Heart right ventricle (tissue), 16 donors: Measurements from ENCODE around the gene CLEC16A. TPM values are rescaled to one million over a fixed set of nuclear protein-coding genes. Genes with fewer than 3 reads are reported as not detected.

ENCODE experiments used
- ATAC-seq, 8 donors: fragments of 200-7000 bp; cut with Tn5 transposase; one replicate each; pipeline ENCODE4 v1.9.1; 2020; ENCODE audit warnings: mild to moderate bottlenecking in 8 of 8, moderate library complexity in 8 of 8, moderate number of reproducible peaks in 1 of 8
- DNase-seq, 2 donors: peaks; one replicate each; pipeline ENCODE4 v3.0.0-alpha.2; 2020
- H3K27ac ChIP-seq, 10 donors: fragments of 200-600 bp; sonication (generic) in 2 of 10; one replicate each; pipeline versions ENCODE4 v1.5.0 to v1.8.0; 2020 to 2022; ENCODE audit warnings: mild to moderate bottlenecking in 3 of 10
- H3K27me3 ChIP-seq, 7 donors: fragments of 200-600 bp; one replicate each; pipeline ENCODE4 v1.8.0; 2021 to 2022; ENCODE audit warnings: mild to moderate bottlenecking in 2 of 7
- H3K36me3 ChIP-seq, 9 donors: fragments of 200-600 bp; sonication (generic) in 1 of 9; one replicate each; pipeline versions ENCODE4 v1.5.0 to v1.8.0; 2020 to 2022; ENCODE audit warnings: mild to moderate bottlenecking in 2 of 9
- H3K4me1 ChIP-seq, 9 donors: fragments of 200-600 bp; sonication (generic) in 1 of 9; one replicate each; pipeline versions ENCODE4 v1.5.0 to v1.8.0; 2020 to 2022; ENCODE audit warnings: mild to moderate bottlenecking in 4 of 9
- H3K4me3 ChIP-seq, 10 donors: fragments of 200-600 bp; sonication (generic) in 2 of 10; one replicate each; pipeline versions ENCODE4 v1.5.0 to v1.8.0; 2020 to 2022; ENCODE audit warnings: mild to moderate bottlenecking in 7 of 10, moderate library complexity in 2 of 10
- H3K9me3 ChIP-seq, 11 donors: fragments of 200-600 bp in 10 of 11; sonication (generic) in 2 of 11; one replicate each; pipeline versions ENCODE4 v1.5.0 to v1.8.0; 2013 to 2022; ENCODE audit warnings: mild to moderate bottlenecking in 2 of 11, control low read depth in 1 of 11, moderate library complexity in 1 of 11
- CTCF ChIP-seq, 9 donors: fragments of 200-600 bp; sonication (generic) in 2 of 9; IDR thresholded peaks; one replicate each; pipeline versions ENCODE4 v1.5.0 to v1.8.0; 2021 to 2022; ENCODE audit warnings: antibody characterized with exemption in 9 of 9, mild to moderate bottlenecking in 5 of 9, moderate library complexity in 1 of 9
- WGBS, 2 donors: extraction: QIAGEN DNeasy Blood & Tissue Kit; methylation state at CpG; one replicate each; pipeline ENCODE4 v1.1.7; 2013; ENCODE audit warnings: inconsistent platforms in 1 of 2; 5-methylcytosine and 5-hydroxymethylcytosine counted together
- intact Hi-C, 10 donors: fragments of 100-400 bp; cut with DNase I; formaldehyde crosslinking; loops; one replicate each; pipeline versions ENCODE4 v1.11.1 to v1.14.2; 2022
- polyA plus RNA-seq, 2 donors: library from polyadenylated mRNA; stranded (reverse); fragments of 200-250 nt; gene quantifications; one replicate each; pipeline ENCODE4 v1.2.3, GENCODE V29; 2013
- total RNA-seq, 10 donors: library from RNA; stranded (reverse); fragmentation: NEBNext Ultra II Directional in 3 of 10; extraction: Animal tissue kit (Norgen Biotek cat#: 25700) in 3 of 10; gene quantifications; one replicate each; pipeline versions ENCODE4 v1.2.1 to v1.2.4, GENCODE V29; 2021 to 2023
- donor health status: Arrhythmogenic right ventricular cardiomyopathy.
- donor health status: ischemic (EF 13 %, LVEDD 7.1; RV severe dilation, severe dysfunction).
- donor health status: healthy with polysubstance abuse.
- donor health status: DM: no; HTN: yes; CAD: no.
- donor health status: DM: no; HTN: no; CAD: no.
- donor health status: ischemic (EF 25% LVEDD 6.9; RV normal size, moderate dysfunction).
- donor health status: ischemic (EF 25% LVEDD 5.7; RV mildly dilated, moderate dysfunction).
- donor health status: healthy.
- donor health status: DM: yes; HTN: yes; CAD: no.
- donor health status: Ischemic cardiomyopathy.
- donor health status: ischemic (EF 35%, LVEDD 5.7; RV mildly dilated, moderate dysfunction).
- donor health status: nonischemic (EF 11% LVEDD 7.7; RV severe dilation, severe dysfunction).
- donor health status: DM: yes; HTN: yes; CAD: no.
- donor health status: PGD.
- donor health status: ischemic (EF 29% LVEDD 5.4; RV normal size, mild dysfunction).
- donor health status: nonischemic (EF 23%, LVEDD 6.1; RV moderate dilation, normal function).

Gene CLEC16A
- total and polyA plus RNA-seq, 12 donors = 12.1 to 30.8 (median 23.0) TPM

GRCh38 chr16:11016524-11016988, 72.2 kb downstream of the CLEC16A start:
- H3K4me1 ChIP-seq = peaks cover 0 to 18% (median 10%) of the 10 kb centered on the region in 9 donors
- no peaks in the 10 kb centered on the region for H3K9me3 ChIP-seq
- WGBS, 2 donors = 97 to 98% methylated on average over 3 of the region's 3 CpGs
- ATAC-seq (peak in 1 of 8 donors; percentile 10), DNase-seq (no peak)
- no peaks in the 10 kb centered on the region for H3K27me3 ChIP-seq
- intact Hi-C loops = loop anchor here in 1 of 10 donors (2.0 kb wide), 1 partner anchor 14 kb away; no protein-coding TSS in a partner anchor
- H3K36me3 ChIP-seq = peaks cover 0 to 33% (median 0%) of the 10 kb centered on the region in 9 donors
- H3K4me3 ChIP-seq = no peak overlapping the region
- TF ChIP-seq CTCF (IDR thresholded peaks at IDR 0.05) = no peak
- no peak overlapping the region for H3K27ac ChIP-seq

GRCh38 chr16:11016993-11017392, 72.6 kb downstream of the CLEC16A start:
- H3K9me3 ChIP-seq = no peaks in the 10 kb centered on the region
- ATAC-seq = peak in 4 of 8 donors; percentile 48 to 77 (median 62)

GRCh38 chr16:11017499-11017898, 73.1 kb downstream of the CLEC16A start:
- DNase-seq = no peak
- ATAC-seq = no peak
- intact Hi-C loops = loop anchor here in 1 of 10 donors (2.0 kb wide), 1 partner anchor 13 kb away; no protein-coding TSS in a partner anchor
- no peak for TF ChIP-seq CTCF (IDR thresholded peaks at IDR 0.05)
- peaks cover 0 to 35% (median 0%) of the 10 kb centered on the region in 9 donors for H3K36me3 ChIP-seq
- H3K4me3 ChIP-seq = no peak overlapping the region
- peaks cover 0 to 18% (median 10%) of the 10 kb centered on the region in 9 donors for H3K4me1 ChIP-seq
- H3K9me3 ChIP-seq = no peaks in the 10 kb centered on the region
- WGBS, 2 donors = 91 to 92% methylated on average over 2 of the region's 2 CpGs
- no peak overlapping the region for H3K27ac ChIP-seq
- no peaks in the 10 kb centered on the region for H3K27me3 ChIP-seq

More at GRCh38 chr16:11016993-11017392, 72.6 kb downstream of the CLEC16A start:
- TF ChIP-seq CTCF (IDR thresholded peaks at IDR 0.05) = no peak
- Histone ChIP-seq H3K27ac (no peak overlapping the region), H3K4me3 (no peak overlapping the region), H3K4me1 (peaks cover 0 to 18% (median 10%) of the 10 kb centered on the region in 9 donors), H3K36me3 (peaks cover 0 to 33% (median 0%) of the 10 kb centered on the region in 9 donors), H3K27me3 (no peaks in the 10 kb centered on the region)
- intact Hi-C loops = loop anchor here in 1 of 10 donors (2.0 kb wide), 1 partner anchor 14 kb away; no protein-coding TSS in a partner anchor
- WGBS, 2 donors = 59 to 60% methylated on average over 9 of the region's 9 CpGs
- peak in 1 of 2 donors; percentile 69 for DNase-seq

DNA sequence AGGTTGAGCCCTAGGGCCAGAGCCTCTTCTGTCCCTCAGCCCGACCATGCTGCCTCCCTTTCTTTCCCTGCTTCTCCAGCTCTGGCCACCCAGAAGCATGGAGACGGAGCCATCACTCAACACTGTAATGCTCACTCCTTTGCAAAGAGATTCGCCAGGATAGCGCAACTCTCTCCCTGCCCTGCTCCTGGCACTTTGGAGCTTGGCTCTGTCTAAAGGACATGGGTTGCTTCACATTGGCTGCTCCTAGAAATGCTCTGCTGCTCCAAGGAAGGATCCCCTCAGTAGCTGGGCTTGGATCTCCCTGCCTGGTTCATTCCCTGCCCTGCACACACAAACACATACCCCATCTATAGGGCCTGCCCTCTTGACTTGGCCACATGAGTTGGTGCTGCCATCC, 76.0 kb downstream of the CLEC16A start:
- ATAC-seq (no peak), DNase-seq (no peak)
- H3K27ac ChIP-seq = no peak overlapping the region
- intact Hi-C loops = no loop called here
- no peak for TF ChIP-seq CTCF (IDR thresholded peaks at IDR 0.05)
- H3K9me3 ChIP-seq = peaks cover 0 to 9% (median 0%) of the 10 kb centered on the region in 11 donors
- H3K4me3 ChIP-seq = no peak overlapping the region
- peaks cover 0 to 35% (median 11%) of the 10 kb centered on the region in 9 donors for H3K4me1 ChIP-seq
- H3K27me3 ChIP-seq = no peaks in the 10 kb centered on the region
- H3K36me3 ChIP-seq = peaks cover 0 to 46% (median 6%) of the 10 kb centered on the region in 9 donors
- 94 to 98% methylated on average over 4 of the region's 4 CpGs for WGBS, 2 donors
